Mesothelial cell of epicardium (in vitro differentiated cells): ENCODE measurements around the gene FOXP3. TPM values are rescaled to one million over a fixed set of nuclear protein-coding genes. Genes with fewer than 3 reads are reported as not detected.

Experiments
- DNase-seq, 2 experiments: peaks; one replicate each; pipeline ENCODE4 v3.0.0; 2021; ENCODE audit warnings: low spot score in 2 of 2; ENCODE audit not compliant: unreplicated experiment in 2 of 2
- H3K27ac Mint-ChIP-seq: 2 replicates; pipeline ENCODE4 v1.8.0; 2021; ENCODE audit warnings: mixed read lengths
- H3K27me3 Mint-ChIP-seq: 2 replicates; pipeline ENCODE4 v1.8.0; 2021; ENCODE audit warnings: low read depth, mixed read lengths
- H3K36me3 Mint-ChIP-seq: 2 replicates; pipeline ENCODE4 v1.8.0; 2021; ENCODE audit warnings: mixed read lengths
- H3K4me1 Mint-ChIP-seq: 2 replicates; pipeline ENCODE4 v1.8.0; 2021; ENCODE audit warnings: mixed read lengths
- H3K4me3 Mint-ChIP-seq: 2 replicates; pipeline ENCODE4 v1.8.0; 2021; ENCODE audit warnings: mild to moderate bottlenecking, moderate library complexity, mixed read lengths
- H3K9me3 Mint-ChIP-seq: 2 replicates; pipeline ENCODE4 v1.8.0; 2021; ENCODE audit warnings: mixed read lengths
- total RNA-seq: library from RNA; stranded (reverse); gene quantifications from 3 replicates; pipeline ENCODE4 v1.2.1, GENCODE V29; 2021
- TF ChIP-seq, protein P1 (sequence below): fragments of 200-600 bp; sonication (generic); IDR thresholded peaks from one replicate; pipeline ENCODE4 v1.5.0; 2021; ENCODE audit warnings: antibody characterized with exemption; ENCODE audit not compliant: unreplicated experiment

FOXP3 gene
- total RNA-seq, 1 donor from 2014 or later, result 0.34 TPM

DNA sequence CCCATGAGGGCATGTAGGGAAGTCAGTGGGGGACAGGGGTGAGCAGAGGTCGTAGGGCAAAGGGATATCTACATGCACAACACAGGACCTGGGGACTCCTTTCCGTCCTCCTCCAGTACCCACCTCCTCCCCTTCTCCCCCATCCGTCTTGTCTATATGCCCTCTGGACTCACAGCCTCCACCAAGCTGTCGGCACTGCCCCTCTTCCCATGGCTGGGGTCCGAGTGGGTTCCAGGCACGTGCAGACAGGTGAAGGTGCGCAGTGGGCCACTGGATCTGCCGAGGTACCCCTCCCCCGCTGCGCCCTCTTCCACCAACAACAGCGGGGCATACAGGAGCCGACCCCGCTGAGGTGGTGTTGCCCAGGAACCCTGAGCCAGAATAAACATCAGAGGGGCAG, 59.1 kb downstream of the FOXP3 start:
- Mint-ChIP-seq H3K4me1 (peaks cover 3% of the 10 kb centered on the region), H3K27me3 (peaks cover 5% of the 10 kb centered on the region), H3K4me3 (no peak overlapping the region), H3K36me3 (no peaks in the 10 kb centered on the region), H3K27ac (no peak overlapping the region), H3K9me3 (peaks cover 11% of the 10 kb centered on the region)
- DNase-seq, result no peak
- TF ChIP-seq, protein P1, sequence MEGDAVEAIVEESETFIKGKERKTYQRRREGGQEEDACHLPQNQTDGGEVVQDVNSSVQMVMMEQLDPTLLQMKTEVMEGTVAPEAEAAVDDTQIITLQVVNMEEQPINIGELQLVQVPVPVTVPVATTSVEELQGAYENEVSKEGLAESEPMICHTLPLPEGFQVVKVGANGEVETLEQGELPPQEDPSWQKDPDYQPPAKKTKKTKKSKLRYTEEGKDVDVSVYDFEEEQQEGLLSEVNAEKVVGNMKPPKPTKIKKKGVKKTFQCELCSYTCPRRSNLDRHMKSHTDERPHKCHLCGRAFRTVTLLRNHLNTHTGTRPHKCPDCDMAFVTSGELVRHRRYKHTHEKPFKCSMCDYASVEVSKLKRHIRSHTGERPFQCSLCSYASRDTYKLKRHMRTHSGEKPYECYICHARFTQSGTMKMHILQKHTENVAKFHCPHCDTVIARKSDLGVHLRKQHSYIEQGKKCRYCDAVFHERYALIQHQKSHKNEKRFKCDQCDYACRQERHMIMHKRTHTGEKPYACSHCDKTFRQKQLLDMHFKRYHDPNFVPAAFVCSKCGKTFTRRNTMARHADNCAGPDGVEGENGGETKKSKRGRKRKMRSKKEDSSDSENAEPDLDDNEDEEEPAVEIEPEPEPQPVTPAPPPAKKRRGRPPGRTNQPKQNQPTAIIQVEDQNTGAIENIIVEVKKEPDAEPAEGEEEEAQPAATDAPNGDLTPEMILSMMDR, result no peak

DNA sequence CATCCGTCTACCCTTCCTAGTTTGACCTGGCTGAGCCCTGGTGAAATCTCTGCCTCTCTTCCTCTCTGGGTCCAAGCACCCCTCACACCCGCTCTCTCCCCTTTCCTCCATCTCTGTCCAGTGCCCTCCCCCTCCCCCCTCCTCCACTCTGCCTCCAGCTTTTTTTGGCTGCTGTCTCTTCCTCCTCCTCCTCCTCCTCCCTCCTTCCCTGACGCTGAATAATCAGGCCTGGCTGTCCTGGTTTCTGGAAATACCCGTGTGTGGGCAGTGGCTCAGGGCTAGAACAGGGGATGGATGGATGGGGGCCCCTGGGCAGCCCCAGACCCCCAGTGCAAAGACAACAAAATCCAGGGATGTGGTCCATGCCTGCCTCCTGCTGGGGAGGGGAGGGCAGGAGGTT, 59.8 kb downstream of the FOXP3 start:
- TF ChIP-seq, protein P1, result no peak
- Mint-ChIP-seq H3K9me3 (peaks cover 11% of the 10 kb centered on the region), H3K4me3 (no peak overlapping the region), H3K4me1 (peaks cover 5% of the 10 kb centered on the region), H3K36me3 (no peaks in the 10 kb centered on the region), H3K27me3 (peaks cover 3% of the 10 kb centered on the region), H3K27ac (no peak overlapping the region)
- DNase-seq, result no peak

DNA sequence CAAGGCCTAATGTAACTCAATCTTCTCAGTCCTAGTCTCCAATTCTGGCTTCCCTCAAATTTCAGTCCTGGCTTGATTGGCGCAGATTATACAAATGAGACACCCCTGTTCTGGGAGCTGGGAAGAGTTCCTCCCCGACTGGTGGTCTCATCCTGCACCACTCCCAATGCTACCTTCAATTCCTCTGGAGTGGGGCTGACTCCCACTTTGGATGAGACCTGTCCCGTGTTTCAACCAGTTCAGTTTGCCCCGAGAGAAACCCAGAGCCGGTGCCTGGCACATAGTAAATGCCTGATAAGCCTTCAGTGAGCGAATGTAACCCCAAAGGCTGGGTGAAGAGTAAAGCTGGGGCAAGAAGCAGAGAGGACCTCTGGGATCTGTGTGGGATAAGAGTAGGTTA, 60.5 kb downstream of the FOXP3 start:
- TF ChIP-seq, protein P1, result no peak
- Mint-ChIP-seq H3K36me3 (no peaks in the 10 kb centered on the region), H3K9me3 (peaks cover 11% of the 10 kb centered on the region), H3K27ac (no peak overlapping the region), H3K4me3 (no peak overlapping the region), H3K27me3 (peaks cover 7% of the 10 kb centered on the region), H3K4me1 (peaks cover 5% of the 10 kb centered on the region)
- no peak for DNase-seq

DNA sequence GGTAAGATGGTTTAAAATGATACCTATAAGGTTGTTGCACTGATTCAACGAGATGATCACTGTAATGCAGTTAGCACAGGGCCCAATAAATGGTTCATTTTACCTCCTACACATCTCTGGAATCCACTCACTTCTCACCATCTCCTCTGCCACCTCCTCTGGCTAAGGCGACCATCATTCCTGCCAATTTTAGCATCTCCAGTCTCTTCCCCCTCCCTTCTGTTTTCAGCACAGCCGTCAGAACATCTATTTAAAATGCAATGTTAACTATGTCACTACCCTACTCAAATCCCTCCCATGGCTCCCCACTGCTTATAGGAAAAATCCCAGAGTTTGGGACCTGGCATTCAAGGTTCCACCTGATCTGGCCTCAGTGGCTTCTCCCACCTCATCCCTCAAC, 61.0 kb downstream of the FOXP3 start:
- TF ChIP-seq, protein P1, result no peak
- H3K27ac Mint-ChIP-seq, result no peak overlapping the region

DNA sequence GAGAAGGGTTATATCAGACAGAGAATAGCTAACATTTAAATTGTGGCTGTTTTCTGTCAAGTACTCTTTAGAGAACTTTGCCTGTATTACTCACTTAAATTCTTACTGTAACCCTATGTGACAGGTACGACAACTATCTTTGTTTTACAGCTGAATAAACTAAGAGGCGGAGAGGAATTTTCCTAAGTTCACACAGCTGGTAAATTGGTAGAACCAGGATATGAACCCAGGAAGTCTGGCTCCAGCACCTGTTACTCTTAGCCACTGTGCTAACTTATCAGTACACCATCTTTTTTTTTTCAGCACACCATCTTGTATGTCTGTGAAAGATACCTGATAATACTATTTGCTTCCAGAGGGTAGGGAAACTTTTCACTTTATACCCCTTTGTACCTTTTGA, 62.5 kb downstream of the FOXP3 start:
- Mint-ChIP-seq H3K36me3 (no peaks in the 10 kb centered on the region), H3K9me3 (peaks cover 18% of the 10 kb centered on the region), H3K27me3 (peaks cover 26% of the 10 kb centered on the region), H3K27ac (no peak overlapping the region), H3K4me3 (no peak overlapping the region), H3K4me1 (peaks cover 5% of the 10 kb centered on the region)
- TF ChIP-seq, protein P1, result no peak
- DNase-seq, result no peak

More for the DNA sequence above, 61.0 kb downstream of the FOXP3 start:
- no peaks in the 10 kb centered on the region for H3K36me3 Mint-ChIP-seq
- H3K4me3 Mint-ChIP-seq, result no peak overlapping the region
- H3K4me1 Mint-ChIP-seq, result peaks cover 5% of the 10 kb centered on the region
- peaks cover 12% of the 10 kb centered on the region for H3K27me3 Mint-ChIP-seq
- peaks cover 11% of the 10 kb centered on the region for H3K9me3 Mint-ChIP-seq
- no peak for DNase-seq

Other genes starting within 250 kb of the FOXP3 start
- 52.5 to 54.2 TPM (median 53.2 TPM) in 3 replicates for gene TFE3, start 221.4 kb downstream of the FOXP3 start, total RNA-seq
- gene CCDC120, start 205.7 kb downstream of the FOXP3 start, total RNA-seq, result 33.5 to 35.1 TPM (median 33.7 TPM) in 3 replicates
- 30.5 to 32.0 TPM (median 31.7 TPM) in 3 replicates for gene PRAF2, start 190.7 kb downstream of the FOXP3 start, total RNA-seq
- gene WDR45, start 184.8 kb downstream of the FOXP3 start, total RNA-seq, result 48.6 to 59.9 TPM (median 53.2 TPM) in 3 replicates
- gene GPKOW, start 141.0 kb downstream of the FOXP3 start, total RNA-seq, result 16.4 to 18.2 TPM (median 17.2 TPM) in 3 replicates
- gene MAGIX, start 102.0 kb downstream of the FOXP3 start, total RNA-seq, result 6.3 to 7.1 TPM (median 6.4 TPM) in 3 replicates
- gene PLP2, start 92.8 kb downstream of the FOXP3 start, total RNA-seq, result 37.5 to 38.1 TPM (median 37.8 TPM) in 3 replicates
- gene PRICKLE3, start 78.3 kb downstream of the FOXP3 start, total RNA-seq, result 11.9 to 13.5 TPM (median 13.4 TPM) in 3 replicates
- gene SYP, start 64.5 kb downstream of the FOXP3 start, total RNA-seq, result 0.27 to 0.33 TPM (median 0.32 TPM) in 3 replicates
- gene CACNA1F, start 31.4 kb downstream of the FOXP3 start, total RNA-seq, result 0.32 to 0.75 TPM (median 0.47 TPM) in 3 replicates
- 15.4 to 17.5 TPM (median 15.7 TPM) in 3 replicates for gene CCDC22, start 29.2 kb downstream of the FOXP3 start, total RNA-seq
- 8.9 to 11.4 TPM (median 9.6 TPM) in 3 replicates for gene PPP1R3F, start 5.1 kb upstream of the FOXP3 start, total RNA-seq
- not detected in 3 replicates for gene GAGE10, start 38.9 kb upstream of the FOXP3 start, total RNA-seq
- gene GAGE12J, start 57.3 kb upstream of the FOXP3 start, total RNA-seq, result not detected in 3 replicates
- not detected in 3 replicates for gene GAGE13, start 66.9 kb upstream of the FOXP3 start, total RNA-seq